HepG2 (cell line): ENCODE data around the gene B3GNT9. TPM values are rescaled to one million over a fixed set of nuclear protein-coding genes. Genes with fewer than 3 reads are reported as not detected.

Experiments used
- ARNT2 ChIP-seq: sonication (generic); formaldehyde crosslinking; IDR thresholded peaks from 2 replicates; pipeline ENCODE4 v1.8.0; 2022; ENCODE audit warnings: mild to moderate bottlenecking, low read depth, missing genetic modification reagents, moderate library complexity
- CENPT ChIP-seq: sonication (generic); formaldehyde crosslinking; IDR thresholded peaks from 2 replicates; pipeline ENCODE4 v1.8.0; 2022; ENCODE audit warnings: low read depth, mild to moderate bottlenecking, moderate library complexity, missing genetic modification reagents
- FOXA1 ChIP-seq, 2 experiments: fragments of 450-650 bp in 1 of 2; sonication (generic) in 1 of 2; formaldehyde crosslinking in 1 of 2; IDR thresholded peaks; 2 replicates each; pipeline versions ENCODE4 v1.4.0 to v1.6.1; 2016 to 2020; ENCODE audit warnings: missing genetic modification reagents in 1 of 2
- FOXA3 ChIP-seq: IDR thresholded peaks from 2 replicates; pipeline ENCODE4 v1.6.1; 2016; ENCODE audit warnings: missing genetic modification reagents, missing compliant biosample characterization
- HMGA1 ChIP-seq: sonication (generic); formaldehyde crosslinking; conservative IDR thresholded peaks from 2 replicates; pipeline ENCODE4 v1.4.0; 2020; ENCODE audit warnings: missing genetic modification reagents
- IRX3 ChIP-seq: sonication (generic); formaldehyde crosslinking; IDR thresholded peaks from 2 replicates; pipeline ENCODE4 v1.8.1; 2023; ENCODE audit warnings: mild to moderate bottlenecking, low read depth, missing genetic modification reagents, borderline replicate concordance
- KLF12 ChIP-seq: sonication (generic); formaldehyde crosslinking; IDR thresholded peaks from 2 replicates; pipeline ENCODE4 v1.4.0; 2020; ENCODE audit warnings: missing genetic modification reagents, borderline replicate concordance
- MTF2 ChIP-seq: sonication (generic); formaldehyde crosslinking; IDR thresholded peaks from 2 replicates; pipeline ENCODE4 v1.5.0; 2020; ENCODE audit warnings: missing genetic modification reagents, borderline replicate concordance
- NR0B2 ChIP-seq: sonication (generic); formaldehyde crosslinking; IDR thresholded peaks from 2 replicates; pipeline ENCODE4 v1.4.0; 2020; ENCODE audit warnings: mild to moderate bottlenecking, missing genetic modification reagents
- TBP ChIP-seq: sonication (generic); formaldehyde crosslinking; IDR thresholded peaks from 2 replicates; pipeline ENCODE4 v1.5.0; 2020; ENCODE audit warnings: missing genetic modification reagents
- THYN1 ChIP-seq: sonication (generic); formaldehyde crosslinking; IDR thresholded peaks from 2 replicates; pipeline ENCODE4 v1.8.1; 2023; ENCODE audit warnings: low read depth, mild to moderate bottlenecking, moderate library complexity, missing genetic modification reagents, borderline replicate concordance
- WIZ ChIP-seq: sonication (generic); formaldehyde crosslinking; IDR thresholded peaks from 2 replicates; pipeline ENCODE4 v1.5.1; 2020; ENCODE audit warnings: mild to moderate bottlenecking, missing genetic modification reagents
- ZFP1 ChIP-seq: IDR thresholded peaks from 2 replicates; pipeline ENCODE4 v1.6.1; 2016
- ZMYM4 ChIP-seq: sonication (generic); formaldehyde crosslinking; IDR thresholded peaks from 2 replicates; pipeline ENCODE4 v1.8.1; 2023; ENCODE audit warnings: mild to moderate bottlenecking, missing genetic modification reagents
- ZNF160 ChIP-seq: sonication (generic); formaldehyde crosslinking; IDR thresholded peaks from 2 replicates; pipeline ENCODE4 v1.8.0; 2022; ENCODE audit warnings: mild to moderate bottlenecking, inconsistent platforms, missing genetic modification reagents
- ZNF251 ChIP-seq: sonication (generic); formaldehyde crosslinking; IDR thresholded peaks from 2 replicates; pipeline ENCODE4 v1.9.0; 2021; ENCODE audit warnings: mild to moderate bottlenecking, missing genetic modification reagents
- ZNF616 ChIP-seq: sonication (generic); formaldehyde crosslinking; IDR thresholded peaks from 2 replicates; pipeline ENCODE4 v1.5.0; 2020; ENCODE audit warnings: low read depth, mild to moderate bottlenecking, missing genetic modification reagents
- ZNF737 ChIP-seq: sonication (generic); formaldehyde crosslinking; IDR thresholded peaks from 2 replicates; pipeline ENCODE4 v1.5.0; 2020; ENCODE audit warnings: missing genetic modification reagents, mild to moderate bottlenecking, borderline replicate concordance
- polyA plus RNA-seq, 8 experiments: library from polyadenylated mRNA; depleted of rRNA in 3 of 8; stranded (reverse) in 7 of 8; unstranded in 1 of 8; fragments of >200 nt; fragmentation: Illumina TruSeq in 4 of 8; extraction: Trizol in 4 of 8; gene quantifications; 2 replicates each; pipeline versions ENCODE4 v1.2.1 to v1.2.3, GENCODE V29; 2011 to 2016; ENCODE audit warnings: low read depth in 4 of 8, missing spikeins in 1 of 8, mixed read lengths in 1 of 8; ENCODE audit not compliant: insufficient read depth in 1 of 8
- total RNA-seq, 5 experiments: library from RNA; depleted of rRNA; stranded (reverse); fragments of >200 nt; fragmentation: Illumina TruSeq; extraction: Trizol; gene quantifications; 2 replicates each; pipeline ENCODE4 v1.2.3, GENCODE V29; 2016; ENCODE audit warnings: low read depth in 1 of 5
- TF ChIP-seq, protein P1 (sequence below): sonication (generic); formaldehyde crosslinking; IDR thresholded peaks from 2 replicates; pipeline ENCODE4 v1.4.0; 2020; ENCODE audit warnings: mild to moderate bottlenecking, missing genetic modification reagents, borderline replicate concordance
- TF ChIP-seq, protein P2 (sequence below): sonication (generic); formaldehyde crosslinking; IDR thresholded peaks from 2 replicates; pipeline ENCODE4 v1.4.0; 2020; ENCODE audit warnings: mild to moderate bottlenecking, missing genetic modification reagents
- TF ChIP-seq, protein P3 (sequence below): sonication (generic); formaldehyde crosslinking; IDR thresholded peaks from 2 replicates; pipeline ENCODE4 v1.5.0; 2020; ENCODE audit warnings: mild to moderate bottlenecking, low read depth, missing genetic modification reagents, borderline replicate concordance
- TF ChIP-seq, protein P4 (sequence below): sonication (generic); formaldehyde crosslinking; IDR thresholded peaks from 2 replicates; pipeline ENCODE4 v1.4.0; 2020; ENCODE audit warnings: missing genetic modification reagents
- TF ChIP-seq, protein P5 (sequence below), 2 experiments: fragments of 450-650 bp in 1 of 2; sonication (generic) in 1 of 2; formaldehyde crosslinking; IDR thresholded peaks; 2 replicates each; pipeline versions ENCODE4 v1.5.0 to v1.8.0; 2020 to 2022; ENCODE audit warnings: mild to moderate bottlenecking in 1 of 2, missing genetic modification reagents in 1 of 2

B3GNT9 gene
- total and polyA plus RNA-seq, 2 of the 13 experiments (the other 11 are each of a cell fraction or from before 2014, with no cell fraction given): 1.5 to 3.1 TPM

DNA sequence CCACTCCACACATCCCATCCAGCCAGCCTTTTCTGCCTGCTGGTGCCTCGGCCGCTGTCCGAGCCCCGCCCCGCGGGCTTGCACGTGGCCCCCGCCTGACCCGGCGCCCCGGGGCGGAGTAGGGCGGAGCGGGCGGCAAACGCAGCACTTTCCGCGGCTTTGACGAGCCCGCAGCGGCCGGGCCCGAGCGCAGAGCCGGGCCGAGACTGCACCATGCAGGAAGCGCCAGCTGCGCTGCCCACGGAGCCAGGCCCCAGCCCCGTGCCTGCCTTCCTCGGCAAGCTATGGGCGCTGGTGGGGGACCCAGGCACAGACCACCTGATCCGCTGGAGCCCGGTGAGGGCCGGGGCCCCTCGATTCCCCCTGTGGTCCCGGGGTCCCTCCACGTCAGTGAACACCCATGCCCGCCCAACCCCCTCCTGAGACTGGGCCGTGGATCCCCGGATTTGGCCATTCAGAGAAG, 13.8 kb upstream of the B3GNT9 start, which contains the start of gene HSF4 (continued):
- TF ChIP-seq CENPT (CRISPR knock-in tag): no peak
- TF ChIP-seq FOXA3 (CRISPR knock-in tag): peak; percentile 83
- TF ChIP-seq, protein P1, sequence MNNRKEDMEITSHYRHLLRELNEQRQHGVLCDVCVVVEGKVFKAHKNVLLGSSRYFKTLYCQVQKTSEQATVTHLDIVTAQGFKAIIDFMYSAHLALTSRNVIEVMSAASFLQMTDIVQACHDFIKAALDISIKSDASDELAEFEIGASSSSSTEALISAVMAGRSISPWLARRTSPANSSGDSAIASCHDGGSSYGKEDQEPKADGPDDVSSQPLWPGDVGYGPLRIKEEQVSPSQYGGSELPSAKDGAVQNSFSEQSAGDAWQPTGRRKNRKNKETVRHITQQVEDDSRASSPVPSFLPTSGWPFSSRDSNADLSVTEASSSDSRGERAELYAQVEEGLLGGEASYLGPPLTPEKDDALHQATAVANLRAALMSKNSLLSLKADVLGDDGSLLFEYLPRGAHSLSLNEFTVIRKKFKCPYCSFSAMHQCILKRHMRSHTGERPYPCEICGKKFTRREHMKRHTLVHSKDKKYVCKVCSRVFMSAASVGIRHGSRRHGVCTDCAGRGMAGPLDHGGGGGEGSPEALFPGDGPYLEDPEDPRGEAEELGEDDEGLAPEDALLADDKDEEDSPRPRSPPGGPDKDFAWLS (CRISPR knock-in tag): no peak
- TF ChIP-seq THYN1 (CRISPR knock-in tag): no peak
- TF ChIP-seq ZFP1 (CRISPR knock-in tag): no peak
- TF ChIP-seq ZMYM4 (CRISPR knock-in tag): peak; percentile 59; the same call in 1 of the 2 replicates
- peak; percentile 96 for TF ChIP-seq KLF12 (CRISPR knock-in tag)
- no peak for TF ChIP-seq HMGA1 (CRISPR knock-in tag)
- TF ChIP-seq FOXA1 (IDR thresholded peaks at IDR 0.05): no peak
- TF ChIP-seq FOXA1 (CRISPR knock-in tag; IDR thresholded peaks at IDR 0.05): peak; percentile 29; the same call in 1 of the 2 replicates
- TF ChIP-seq, protein P2, sequence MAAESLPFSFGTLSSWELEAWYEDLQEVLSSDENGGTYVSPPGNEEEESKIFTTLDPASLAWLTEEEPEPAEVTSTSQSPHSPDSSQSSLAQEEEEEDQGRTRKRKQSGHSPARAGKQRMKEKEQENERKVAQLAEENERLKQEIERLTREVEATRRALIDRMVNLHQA: no peak
- TF ChIP-seq, protein P3, sequence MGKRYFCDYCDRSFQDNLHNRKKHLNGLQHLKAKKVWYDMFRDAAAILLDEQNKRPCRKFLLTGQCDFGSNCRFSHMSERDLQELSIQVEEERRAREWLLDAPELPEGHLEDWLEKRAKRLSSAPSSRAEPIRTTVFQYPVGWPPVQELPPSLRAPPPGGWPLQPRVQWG (CRISPR knock-in tag): no peak
- no peak for TF ChIP-seq ZNF737 (CRISPR knock-in tag)
- peak; percentile 94 for TF ChIP-seq ARNT2 (CRISPR knock-in tag)
- TF ChIP-seq ZNF251: no peak
- TF ChIP-seq MTF2 (CRISPR knock-in tag): 0 out of 2 replicates have a peak, but pooled peaks have one; percentile 19
- no peak for TF ChIP-seq TBP (CRISPR knock-in tag)
- TF ChIP-seq WIZ (CRISPR knock-in tag): no peak
- TF ChIP-seq, protein P4, sequence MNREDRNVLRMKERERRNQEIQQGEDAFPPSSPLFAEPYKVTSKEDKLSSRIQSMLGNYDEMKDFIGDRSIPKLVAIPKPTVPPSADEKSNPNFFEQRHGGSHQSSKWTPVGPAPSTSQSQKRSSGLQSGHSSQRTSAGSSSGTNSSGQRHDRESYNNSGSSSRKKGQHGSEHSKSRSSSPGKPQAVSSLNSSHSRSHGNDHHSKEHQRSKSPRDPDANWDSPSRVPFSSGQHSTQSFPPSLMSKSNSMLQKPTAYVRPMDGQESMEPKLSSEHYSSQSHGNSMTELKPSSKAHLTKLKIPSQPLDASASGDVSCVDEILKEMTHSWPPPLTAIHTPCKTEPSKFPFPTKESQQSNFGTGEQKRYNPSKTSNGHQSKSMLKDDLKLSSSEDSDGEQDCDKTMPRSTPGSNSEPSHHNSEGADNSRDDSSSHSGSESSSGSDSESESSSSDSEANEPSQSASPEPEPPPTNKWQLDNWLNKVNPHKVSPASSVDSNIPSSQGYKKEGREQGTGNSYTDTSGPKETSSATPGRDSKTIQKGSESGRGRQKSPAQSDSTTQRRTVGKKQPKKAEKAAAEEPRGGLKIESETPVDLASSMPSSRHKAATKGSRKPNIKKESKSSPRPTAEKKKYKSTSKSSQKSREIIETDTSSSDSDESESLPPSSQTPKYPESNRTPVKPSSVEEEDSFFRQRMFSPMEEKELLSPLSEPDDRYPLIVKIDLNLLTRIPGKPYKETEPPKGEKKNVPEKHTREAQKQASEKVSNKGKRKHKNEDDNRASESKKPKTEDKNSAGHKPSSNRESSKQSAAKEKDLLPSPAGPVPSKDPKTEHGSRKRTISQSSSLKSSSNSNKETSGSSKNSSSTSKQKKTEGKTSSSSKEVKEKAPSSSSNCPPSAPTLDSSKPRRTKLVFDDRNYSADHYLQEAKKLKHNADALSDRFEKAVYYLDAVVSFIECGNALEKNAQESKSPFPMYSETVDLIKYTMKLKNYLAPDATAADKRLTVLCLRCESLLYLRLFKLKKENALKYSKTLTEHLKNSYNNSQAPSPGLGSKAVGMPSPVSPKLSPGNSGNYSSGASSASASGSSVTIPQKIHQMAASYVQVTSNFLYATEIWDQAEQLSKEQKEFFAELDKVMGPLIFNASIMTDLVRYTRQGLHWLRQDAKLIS (CRISPR knock-in tag): no peak
- peak; percentile 81 for TF ChIP-seq IRX3 (CRISPR knock-in tag)
- peak; percentile 95 for TF ChIP-seq ZNF160
- peak; percentile 96 for TF ChIP-seq NR0B2 (CRISPR knock-in tag)
- TF ChIP-seq, protein P5, sequence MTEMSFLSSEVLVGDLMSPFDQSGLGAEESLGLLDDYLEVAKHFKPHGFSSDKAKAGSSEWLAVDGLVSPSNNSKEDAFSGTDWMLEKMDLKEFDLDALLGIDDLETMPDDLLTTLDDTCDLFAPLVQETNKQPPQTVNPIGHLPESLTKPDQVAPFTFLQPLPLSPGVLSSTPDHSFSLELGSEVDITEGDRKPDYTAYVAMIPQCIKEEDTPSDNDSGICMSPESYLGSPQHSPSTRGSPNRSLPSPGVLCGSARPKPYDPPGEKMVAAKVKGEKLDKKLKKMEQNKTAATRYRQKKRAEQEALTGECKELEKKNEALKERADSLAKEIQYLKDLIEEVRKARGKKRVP (CRISPR knock-in tag; IDR thresholded peaks at IDR 0.05): peak in 1 of 2 experiments; percentile 75; a peak in 2 of 4 replicates
- no peak for TF ChIP-seq ZNF616 (CRISPR knock-in tag)
